ENCODE measurements around the gene MCF2L2. TPM values are rescaled to one million over a fixed set of nuclear protein-coding genes. Genes with fewer than 3 reads are reported as not detected.

Gene MCF2L2
- total and polyA plus RNA-seq, 11 donors, result 0.12 to 1.4 (median 0.23) TPM; not detected in 1

DNA sequence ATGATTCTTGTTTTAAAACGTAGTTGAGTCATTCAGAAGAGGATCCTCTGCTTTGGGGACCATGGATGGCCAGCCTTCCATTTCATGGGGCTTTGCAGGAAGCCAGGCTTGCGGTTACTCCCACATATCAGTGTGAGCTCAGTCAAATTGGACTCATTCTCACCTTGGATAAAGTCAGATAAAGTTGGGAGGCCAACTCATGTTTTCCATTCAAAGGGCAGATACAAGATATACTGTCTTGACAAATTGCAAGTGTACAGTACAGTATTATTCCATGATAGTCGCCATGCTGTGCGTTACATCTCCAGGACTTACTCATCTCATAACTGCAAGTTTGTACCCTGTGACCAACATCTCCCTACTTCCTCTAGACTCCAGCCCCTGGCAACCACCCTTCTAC lies 200.8 kb downstream of the MCF2L2 start:
- no peak overlapping the region for H3K27ac ChIP-seq
- H3K9me3 ChIP-seq, result no peaks in the 10 kb centered on the region
- H3K4me1 ChIP-seq, result no peaks in the 10 kb centered on the region
- intact Hi-C loops (cut with DNase I), result no loop called here
- DNase-seq, result no peak
- H3K27me3 ChIP-seq, result no peaks in the 10 kb centered on the region
- ATAC-seq, result no peak
- no peak overlapping the region for H3K4me3 ChIP-seq
- no peaks in the 10 kb centered on the region for H3K36me3 ChIP-seq
- TF ChIP-seq, protein P1, sequence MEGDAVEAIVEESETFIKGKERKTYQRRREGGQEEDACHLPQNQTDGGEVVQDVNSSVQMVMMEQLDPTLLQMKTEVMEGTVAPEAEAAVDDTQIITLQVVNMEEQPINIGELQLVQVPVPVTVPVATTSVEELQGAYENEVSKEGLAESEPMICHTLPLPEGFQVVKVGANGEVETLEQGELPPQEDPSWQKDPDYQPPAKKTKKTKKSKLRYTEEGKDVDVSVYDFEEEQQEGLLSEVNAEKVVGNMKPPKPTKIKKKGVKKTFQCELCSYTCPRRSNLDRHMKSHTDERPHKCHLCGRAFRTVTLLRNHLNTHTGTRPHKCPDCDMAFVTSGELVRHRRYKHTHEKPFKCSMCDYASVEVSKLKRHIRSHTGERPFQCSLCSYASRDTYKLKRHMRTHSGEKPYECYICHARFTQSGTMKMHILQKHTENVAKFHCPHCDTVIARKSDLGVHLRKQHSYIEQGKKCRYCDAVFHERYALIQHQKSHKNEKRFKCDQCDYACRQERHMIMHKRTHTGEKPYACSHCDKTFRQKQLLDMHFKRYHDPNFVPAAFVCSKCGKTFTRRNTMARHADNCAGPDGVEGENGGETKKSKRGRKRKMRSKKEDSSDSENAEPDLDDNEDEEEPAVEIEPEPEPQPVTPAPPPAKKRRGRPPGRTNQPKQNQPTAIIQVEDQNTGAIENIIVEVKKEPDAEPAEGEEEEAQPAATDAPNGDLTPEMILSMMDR (IDR thresholded peaks at IDR 0.05), result no peak
- no peak for TF ChIP-seq POLR2A (IDR thresholded peaks at IDR 0.05)
- 89 to 92% (median 92%) methylated on average over 4 of the region's 4 CpGs for WGBS, 4 donors

DNA sequence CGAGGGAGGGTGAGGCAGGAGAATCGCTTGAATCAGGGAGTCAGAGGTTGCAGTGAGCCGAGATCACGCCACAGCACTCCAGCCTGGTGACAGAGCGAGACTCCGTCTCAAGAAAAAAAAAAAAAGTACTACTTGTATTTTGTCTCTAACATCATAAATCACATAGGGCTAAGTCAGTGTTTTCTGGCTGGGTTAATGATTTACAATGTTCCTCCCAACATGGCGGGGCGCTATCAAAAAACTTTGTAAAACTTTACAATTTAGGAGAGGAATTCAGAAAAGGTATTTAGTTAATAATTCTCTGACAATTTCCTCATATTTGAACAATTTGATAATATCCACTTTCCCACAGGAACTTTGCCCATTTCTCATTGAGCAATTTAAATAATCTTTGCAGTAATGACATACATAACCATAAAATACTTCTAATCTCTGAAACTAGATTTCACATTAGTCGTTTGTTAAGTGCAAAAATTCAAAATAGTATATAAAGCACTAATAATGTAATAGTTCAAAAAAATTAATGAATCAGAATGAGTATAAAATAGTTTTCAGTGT lies 202.0 kb downstream of the MCF2L2 start:
- ATAC-seq (no peak), DNase-seq (no peak)
- Histone ChIP-seq H3K4me3 (no peak overlapping the region), H3K36me3 (no peaks in the 10 kb centered on the region), H3K4me1 (no peaks in the 10 kb centered on the region), H3K9me3 (no peaks in the 10 kb centered on the region), H3K27me3 (no peaks in the 10 kb centered on the region), H3K27ac (no peak overlapping the region)
- intact Hi-C loops (cut with DNase I), result no loop called here
- TF ChIP-seq POLR2A (IDR thresholded peaks at IDR 0.05), result no peak
- TF ChIP-seq, protein P1 (IDR thresholded peaks at IDR 0.05), result no peak
- 95% methylated on average over 9 of the region's 9 CpGs for WGBS, 4 donors

DNA sequence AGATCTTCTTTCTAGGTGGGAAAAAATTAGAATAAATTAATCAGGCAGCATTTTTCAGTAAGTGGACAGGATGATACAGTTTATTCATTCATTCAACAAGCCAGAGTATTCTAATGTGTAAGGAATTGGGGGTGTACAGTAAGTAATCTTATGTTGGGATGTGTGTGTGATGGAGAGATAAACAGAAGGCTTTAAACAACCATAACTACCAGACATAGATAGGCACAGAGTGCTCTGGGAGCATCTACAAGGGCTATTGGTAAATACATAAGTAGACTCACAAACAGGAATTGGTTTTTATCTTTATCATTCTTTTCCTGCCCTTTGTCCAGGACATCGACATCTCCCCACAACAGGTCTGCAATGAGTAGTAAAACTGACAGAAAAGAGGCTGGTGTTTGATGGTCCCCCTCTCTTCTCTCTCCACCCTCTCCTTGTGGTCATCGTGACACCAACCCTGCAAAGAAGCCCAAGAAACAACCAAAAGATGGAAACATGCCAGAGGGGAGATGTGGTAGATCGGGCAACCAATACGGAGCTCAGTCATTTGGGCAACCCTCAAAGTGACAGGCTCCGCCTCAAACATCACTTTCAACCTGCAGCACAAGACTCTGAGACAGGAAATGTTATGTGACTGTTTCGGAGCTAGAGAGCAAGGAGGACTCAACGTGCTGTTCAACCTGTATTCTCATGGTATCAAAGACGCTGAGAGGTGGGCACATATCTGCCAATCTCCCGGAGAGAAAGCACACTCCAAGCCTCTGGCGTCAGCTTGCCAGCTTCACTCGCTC lies 204.0 kb downstream of the MCF2L2 start:
- H3K36me3 ChIP-seq, result no peaks in the 10 kb centered on the region
- no peak for ATAC-seq
- intact Hi-C loops (cut with DNase I), result no loop called here
- H3K27ac ChIP-seq, result no peak overlapping the region
- no peaks in the 10 kb centered on the region for H3K9me3 ChIP-seq
- 75 to 81% (median 79%) methylated on average over 10 to 11 of the region's 11 CpGs for WGBS, 4 donors
- no peak overlapping the region for H3K4me3 ChIP-seq
- DNase-seq, result no peak
- no peak for TF ChIP-seq POLR2A (IDR thresholded peaks at IDR 0.05)
- TF ChIP-seq, protein P1 (IDR thresholded peaks at IDR 0.05), result no peak
- H3K27me3 ChIP-seq, result no peaks in the 10 kb centered on the region
- no peaks in the 10 kb centered on the region for H3K4me1 ChIP-seq

DNA sequence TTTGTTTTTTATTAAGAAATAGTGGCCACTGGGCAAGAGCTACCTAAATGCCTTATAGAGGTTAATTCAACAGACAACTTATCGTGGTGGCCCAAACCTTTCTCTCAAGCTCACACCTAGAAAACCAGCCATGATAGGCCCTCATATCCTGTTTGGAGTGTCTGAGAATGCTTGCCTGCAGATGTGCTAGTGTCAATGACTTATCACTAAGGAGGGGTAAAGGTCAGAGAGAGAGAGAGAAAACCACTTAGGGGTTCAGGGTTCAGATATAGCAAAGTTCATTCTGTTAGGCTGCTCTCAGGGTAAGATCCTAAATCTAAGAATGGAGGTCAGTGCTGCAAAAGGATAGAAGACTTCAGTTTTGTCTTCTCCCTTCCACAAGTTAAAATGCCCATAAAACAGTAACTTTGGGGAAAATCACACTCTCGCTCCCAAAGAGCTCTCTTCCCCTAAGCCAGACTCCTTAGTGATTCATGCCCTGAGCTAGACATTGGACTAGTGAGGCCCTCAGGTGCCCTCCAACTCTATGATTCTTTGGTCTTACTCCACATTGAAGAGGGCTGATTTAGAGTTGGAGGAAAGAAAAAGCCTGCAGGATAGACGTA lies 205.7 kb downstream of the MCF2L2 start:
- no peaks in the 10 kb centered on the region for H3K4me1 ChIP-seq
- no peaks in the 10 kb centered on the region for H3K27me3 ChIP-seq
- no peak overlapping the region for H3K4me3 ChIP-seq
- DNase-seq, result no peak
- TF ChIP-seq, protein P1 (IDR thresholded peaks at IDR 0.05), result no peak
- no peak for TF ChIP-seq POLR2A (IDR thresholded peaks at IDR 0.05)
- intact Hi-C loops (cut with DNase I), result no loop called here
- no peaks in the 10 kb centered on the region for H3K9me3 ChIP-seq
- no peaks in the 10 kb centered on the region for H3K36me3 ChIP-seq
- no peak for ATAC-seq
- no peak overlapping the region for H3K27ac ChIP-seq
- WGBS, 4 donors, result 95 to 98% (median 96%) methylated on average over 3 of the region's 3 CpGs
